GM19099 (cell line): ENCODE data around the gene SURF1.

ENCODE experiments used
- POLR2A ChIP-seq: IDR thresholded peaks from 3 replicates; pipeline ENCODE4 v1.6.1; 2011; ENCODE audit warnings: low read depth; ENCODE audit not compliant: insufficient read length; ENCODE audit errors: extremely low read depth

SURF1 gene

GRCh38 chr9:133374612-133375115 is 18.4 kb upstream of the SURF1 start:
- TF ChIP-seq POLR2A = no peak

GRCh38 chr9:133372144-133372543 is 15.9 kb upstream of the SURF1 start:
- no peak for TF ChIP-seq POLR2A

- no peak for TF ChIP-seq POLR2A
These were observed 15.0 kb upstream of the SURF1 start for GRCh38 chr9:133371261-133371711.

- TF ChIP-seq POLR2A = no peak
These were observed 14.4 kb upstream of the SURF1 start for GRCh38 chr9:133370685-133371084.

- no peak for TF ChIP-seq POLR2A
These were observed 13.6 kb upstream of the SURF1 start for GRCh38 chr9:133369933-133370332.

- TF ChIP-seq POLR2A = no peak
These were observed 13.1 kb upstream of the SURF1 start for GRCh38 chr9:133369422-133369821.

GRCh38 chr9:133368249-133368881 is 12.1 kb upstream of the SURF1 start:
- TF ChIP-seq POLR2A = no peak

- TF ChIP-seq POLR2A = no peak
These were observed 11.5 kb upstream of the SURF1 start for GRCh38 chr9:133367778-133368177.

GRCh38 chr9:133367221-133367620 is 10.9 kb upstream of the SURF1 start:
- no peak for TF ChIP-seq POLR2A

GRCh38 chr9:133366435-133366834 is 10.1 kb upstream of the SURF1 start:
- no peak for TF ChIP-seq POLR2A

- TF ChIP-seq POLR2A = no peak
These were observed 6.2 kb upstream of the SURF1 start for GRCh38 chr9:133362359-133363044.

- no peak for TF ChIP-seq POLR2A
These were observed 5.3 kb upstream of the SURF1 start for GRCh38 chr9:133361507-133362092.

GRCh38 chr9:133360400-133361393 is 4.4 kb upstream of the SURF1 start:
- TF ChIP-seq POLR2A = no peak

GRCh38 chr9:133359399-133360175 is 3.3 kb upstream of the SURF1 start:
- no peak for TF ChIP-seq POLR2A
